ENCODE results near the gene OAS2.

DNA sequence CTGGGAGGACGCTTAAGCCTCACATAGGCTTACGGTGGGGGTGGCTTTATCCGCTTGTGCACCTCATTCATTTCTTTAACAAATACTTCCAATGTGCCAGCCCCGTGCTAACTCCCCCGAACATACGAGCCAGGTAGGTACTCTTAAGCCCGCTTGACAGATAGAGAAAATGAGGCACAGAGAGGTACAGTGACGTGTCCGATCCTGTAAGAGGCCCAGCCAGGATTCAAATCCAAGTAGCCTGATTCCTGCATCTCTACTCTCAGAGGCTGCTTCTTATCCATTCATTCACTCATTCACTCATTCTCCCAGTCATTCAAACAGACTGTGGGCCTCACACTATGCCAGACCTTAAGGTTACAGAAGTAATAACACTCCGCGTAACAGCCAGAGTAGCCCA lies 39.6 kb upstream of the OAS2 start:
- no peak for TF ChIP-seq KDM1A (IDR thresholded peaks at IDR 0.05; ENCODE audit: low read depth)
- TF ChIP-seq, protein P1, sequence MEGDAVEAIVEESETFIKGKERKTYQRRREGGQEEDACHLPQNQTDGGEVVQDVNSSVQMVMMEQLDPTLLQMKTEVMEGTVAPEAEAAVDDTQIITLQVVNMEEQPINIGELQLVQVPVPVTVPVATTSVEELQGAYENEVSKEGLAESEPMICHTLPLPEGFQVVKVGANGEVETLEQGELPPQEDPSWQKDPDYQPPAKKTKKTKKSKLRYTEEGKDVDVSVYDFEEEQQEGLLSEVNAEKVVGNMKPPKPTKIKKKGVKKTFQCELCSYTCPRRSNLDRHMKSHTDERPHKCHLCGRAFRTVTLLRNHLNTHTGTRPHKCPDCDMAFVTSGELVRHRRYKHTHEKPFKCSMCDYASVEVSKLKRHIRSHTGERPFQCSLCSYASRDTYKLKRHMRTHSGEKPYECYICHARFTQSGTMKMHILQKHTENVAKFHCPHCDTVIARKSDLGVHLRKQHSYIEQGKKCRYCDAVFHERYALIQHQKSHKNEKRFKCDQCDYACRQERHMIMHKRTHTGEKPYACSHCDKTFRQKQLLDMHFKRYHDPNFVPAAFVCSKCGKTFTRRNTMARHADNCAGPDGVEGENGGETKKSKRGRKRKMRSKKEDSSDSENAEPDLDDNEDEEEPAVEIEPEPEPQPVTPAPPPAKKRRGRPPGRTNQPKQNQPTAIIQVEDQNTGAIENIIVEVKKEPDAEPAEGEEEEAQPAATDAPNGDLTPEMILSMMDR (IDR thresholded peaks at IDR 0.05): no peak
- TF ChIP-seq EP300 (IDR thresholded peaks at IDR 0.05): no peak
- TF ChIP-seq, protein P2, sequence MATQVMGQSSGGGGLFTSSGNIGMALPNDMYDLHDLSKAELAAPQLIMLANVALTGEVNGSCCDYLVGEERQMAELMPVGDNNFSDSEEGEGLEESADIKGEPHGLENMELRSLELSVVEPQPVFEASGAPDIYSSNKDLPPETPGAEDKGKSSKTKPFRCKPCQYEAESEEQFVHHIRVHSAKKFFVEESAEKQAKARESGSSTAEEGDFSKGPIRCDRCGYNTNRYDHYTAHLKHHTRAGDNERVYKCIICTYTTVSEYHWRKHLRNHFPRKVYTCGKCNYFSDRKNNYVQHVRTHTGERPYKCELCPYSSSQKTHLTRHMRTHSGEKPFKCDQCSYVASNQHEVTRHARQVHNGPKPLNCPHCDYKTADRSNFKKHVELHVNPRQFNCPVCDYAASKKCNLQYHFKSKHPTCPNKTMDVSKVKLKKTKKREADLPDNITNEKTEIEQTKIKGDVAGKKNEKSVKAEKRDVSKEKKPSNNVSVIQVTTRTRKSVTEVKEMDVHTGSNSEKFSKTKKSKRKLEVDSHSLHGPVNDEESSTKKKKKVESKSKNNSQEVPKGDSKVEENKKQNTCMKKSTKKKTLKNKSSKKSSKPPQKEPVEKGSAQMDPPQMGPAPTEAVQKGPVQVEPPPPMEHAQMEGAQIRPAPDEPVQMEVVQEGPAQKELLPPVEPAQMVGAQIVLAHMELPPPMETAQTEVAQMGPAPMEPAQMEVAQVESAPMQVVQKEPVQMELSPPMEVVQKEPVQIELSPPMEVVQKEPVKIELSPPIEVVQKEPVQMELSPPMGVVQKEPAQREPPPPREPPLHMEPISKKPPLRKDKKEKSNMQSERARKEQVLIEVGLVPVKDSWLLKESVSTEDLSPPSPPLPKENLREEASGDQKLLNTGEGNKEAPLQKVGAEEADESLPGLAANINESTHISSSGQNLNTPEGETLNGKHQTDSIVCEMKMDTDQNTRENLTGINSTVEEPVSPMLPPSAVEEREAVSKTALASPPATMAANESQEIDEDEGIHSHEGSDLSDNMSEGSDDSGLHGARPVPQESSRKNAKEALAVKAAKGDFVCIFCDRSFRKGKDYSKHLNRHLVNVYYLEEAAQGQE (IDR thresholded peaks at IDR 0.05): no peak

Data from A549 (cell line).